Right lobe of liver (tissue), 6 donors: Measurements from ENCODE around the gene EIF3F. TPM values are rescaled to one million over a fixed set of nuclear protein-coding genes. Genes with fewer than 3 reads are reported as not detected.

Experiments used
- ATAC-seq, 4 donors: fragments of 200-7000 bp; cut with Tn5 transposase; one replicate each; pipeline ENCODE4 v1.9.1; 2020; ENCODE audit warnings: mild to moderate bottlenecking in 4 of 4, moderate library complexity in 4 of 4
- DNase-seq, 3 donors: peaks; one replicate each; pipeline ENCODE4 v3.0.0-alpha.2; 2020
- H3K27ac ChIP-seq, 3 donors: fragments of 200-600 bp; one replicate each; pipeline ENCODE4 v1.8.0; 2022
- H3K27me3 ChIP-seq, 2 donors: fragments of 200-600 bp; one replicate each; pipeline ENCODE4 v1.8.0; 2022
- H3K36me3 ChIP-seq, 4 donors: fragments of 200-600 bp; sonication (generic) in 1 of 4; one replicate each; pipeline versions ENCODE4 v1.5.1 to v1.8.0; 2017 to 2022; ENCODE audit warnings: control low read depth in 1 of 4
- H3K4me1 ChIP-seq, 4 donors: fragments of 200-600 bp; sonication (generic) in 1 of 4; one replicate each; pipeline versions ENCODE4 v1.5.1 to v1.8.0; 2017 to 2022; ENCODE audit warnings: control low read depth in 1 of 4
- H3K4me3 ChIP-seq, 3 donors: fragments of 200-600 bp; one replicate each; pipeline ENCODE4 v1.8.0; 2022
- H3K9me3 ChIP-seq, 4 donors: fragments of 200-600 bp; sonication (generic) in 1 of 4; one replicate each; pipeline versions ENCODE4 v1.5.1 to v1.8.0; 2017 to 2022; ENCODE audit warnings: control low read depth in 1 of 4
- CTCF ChIP-seq, 4 donors: fragments of 200-600 bp in 3 of 4; fragments of 450-650 bp in 1 of 4; IDR thresholded peaks; one replicate each; pipeline versions ENCODE4 v1.5.1 to v1.8.0; 2016 to 2022; ENCODE audit warnings: antibody characterized with exemption in 4 of 4, mild to moderate bottlenecking in 2 of 4
- POLR2A ChIP-seq: fragments of 450-650 bp; IDR thresholded peaks from one replicate; pipeline ENCODE4 v1.6.1; 2017; ENCODE audit warnings: antibody characterized with exemption, mild to moderate bottlenecking
- WGBS: methylation state at CpG from one replicate; pipeline ENCODE4 v1.1.6; 2018; ENCODE audit warnings: low coverage, low lambda C conversion rate; ENCODE audit not compliant: insufficient coverage; ENCODE audit errors: missing lambda C conversion rate; 5-methylcytosine and 5-hydroxymethylcytosine counted together
- intact Hi-C, 2 donors: fragments of 100-400 bp; cut with DNase I; formaldehyde crosslinking; loops; one replicate each; pipeline versions ENCODE4 v1.11.2 to v1.14.1; 2022
- total RNA-seq, 6 experiments: library from RNA; depleted of rRNA in 2 of 6; stranded (reverse); fragments of >200 nt in 2 of 6; fragmentation: NEBNext Ultra II Directional in 3 of 6; extraction: Animal tissue kit (Norgen Biotek cat#: 25700) in 3 of 6; gene quantifications; one replicate each; pipeline versions ENCODE4 v1.1.0 to v1.2.4, GENCODE V29; 2016 to 2023
- donor health status: DM: no; HTN: yes; CAD: no.
- donor health status: DM: no; HTN: no; CAD: no.
- donor health status: DM: no; HTN: no; CAD: no.
- donor health status: DM: no; HTN: yes; CAD: no.
- donor health status: DM: no; HTN: yes; CAD: no.

EIF3F gene
- total RNA-seq, 6 experiments from 2014 or later, result 69.9 to 97.0 (median 84.0) TPM

GRCh38 chr11:8036986-8037385, 49.8 kb downstream of the EIF3F start:
- DNase-seq (no peak), ATAC-seq (no peak)
- no peaks in the 10 kb centered on the region for H3K4me1 ChIP-seq
- H3K27me3 ChIP-seq, result no peaks in the 10 kb centered on the region
- H3K27ac ChIP-seq, result no peak overlapping the region
- H3K36me3 ChIP-seq, result no peaks in the 10 kb centered on the region
- intact Hi-C loops, result loop anchor here in 1 of 2 donors (5.0 kb wide), 1 partner anchor 35 kb away; no protein-coding TSS in a partner anchor
- no peak overlapping the region for H3K4me3 ChIP-seq
- WGBS, result 80% methylated on average over 1 of the region's 5 CpGs
- no peak for TF ChIP-seq POLR2A
- no peak for TF ChIP-seq CTCF (IDR thresholded peaks at IDR 0.05)
- H3K9me3 ChIP-seq, result no peaks in the 10 kb centered on the region

GRCh38 chr11:8038393-8038792, 51.3 kb downstream of the EIF3F start:
- Histone ChIP-seq H3K36me3 (no peaks in the 10 kb centered on the region), H3K4me1 (no peaks in the 10 kb centered on the region), H3K27ac (no peak overlapping the region), H3K4me3 (no peak overlapping the region), H3K9me3 (no peaks in the 10 kb centered on the region), H3K27me3 (no peaks in the 10 kb centered on the region)
- WGBS, result 60% methylated on average over 1 of the region's 8 CpGs
- intact Hi-C loops, result loop anchor here in 1 of 2 donors (5.0 kb wide), 1 partner anchor 34 kb away; no protein-coding TSS in a partner anchor
- no peak for ATAC-seq
- DNase-seq, result no peak
- no peak for TF ChIP-seq CTCF (IDR thresholded peaks at IDR 0.05)
- TF ChIP-seq POLR2A, result no peak

- DNase-seq (no peak), ATAC-seq (no peak)
- Histone ChIP-seq H3K36me3 (no peaks in the 10 kb centered on the region), H3K4me1 (no peaks in the 10 kb centered on the region), H3K27me3 (no peaks in the 10 kb centered on the region), H3K27ac (no peak overlapping the region), H3K9me3 (no peaks in the 10 kb centered on the region), H3K4me3 (no peak overlapping the region)
- TF ChIP-seq POLR2A, result no peak
- no peak for TF ChIP-seq CTCF (IDR thresholded peaks at IDR 0.05)
- 80% methylated on average over 1 of the region's 12 CpGs for WGBS
- intact Hi-C loops, result loop anchor here in 1 of 2 donors (5.0 kb wide), 1 partner anchor 33 kb away; no protein-coding TSS in a partner anchor
Observed at GRCh38 chr11:8038811-8039529, 51.8 kb downstream of the EIF3F start.

- no peaks in the 10 kb centered on the region for H3K27me3 ChIP-seq
- ATAC-seq (no peak), DNase-seq (no peak)
- intact Hi-C loops, result loop anchor here in 1 of 2 donors (5.0 kb wide), 1 partner anchor 33 kb away; no protein-coding TSS in a partner anchor
- WGBS, result 69% methylated on average over 6 of the region's 10 CpGs
- H3K27ac ChIP-seq, result no peak overlapping the region
- H3K4me1 ChIP-seq, result no peaks in the 10 kb centered on the region
- TF ChIP-seq POLR2A (no peak), CTCF (IDR thresholded peaks at IDR 0.05) (no peak)
- H3K4me3 ChIP-seq, result no peak overlapping the region
- no peaks in the 10 kb centered on the region for H3K9me3 ChIP-seq
- H3K36me3 ChIP-seq, result no peaks in the 10 kb centered on the region
Observed at GRCh38 chr11:8039530-8040260, 52.6 kb downstream of the EIF3F start.
